Measurements from ENCODE around the gene SLC16A12.
"Not testable (repeated sequence)": the region's sequence is repeated elsewhere in the genome, so short reads cannot be mapped to it uniquely, and the experiment has no call there.

The SLC16A12 gene

GRCh38 chr10:89556600-89556999 lies 21.2 kb upstream of the SLC16A12 start:
- no peak overlapping the region for H3K4me3 Mint-ChIP-seq
- DNase-seq (ENCODE audit: low spot score in 2 of 2), result no peak
- H3K27me3 Mint-ChIP-seq, result peaks cover 3% of the 10 kb centered on the region
- no peaks in the 10 kb centered on the region for H3K4me1 Mint-ChIP-seq
- no peak overlapping the region for H3K27ac Mint-ChIP-seq
- no peak for ATAC-seq (ENCODE audit: low read depth)
- H3K36me3 Mint-ChIP-seq, result no peaks in the 10 kb centered on the region
- no peaks in the 10 kb centered on the region for H3K9me3 Mint-ChIP-seq

GRCh38 chr10:89555688-89556445 lies 20.5 kb upstream of the SLC16A12 start:
- H3K36me3 Mint-ChIP-seq, result no peaks in the 10 kb centered on the region
- H3K9me3 Mint-ChIP-seq, result no peaks in the 10 kb centered on the region
- DNase-seq (ENCODE audit: low spot score in 2 of 2) (no peak), ATAC-seq (ENCODE audit: low read depth) (no peak)
- H3K27me3 Mint-ChIP-seq, result peaks cover 4% of the 10 kb centered on the region
- no peak overlapping the region for H3K27ac Mint-ChIP-seq
- no peaks in the 10 kb centered on the region for H3K4me1 Mint-ChIP-seq
- no peak overlapping the region for H3K4me3 Mint-ChIP-seq

- peaks cover 7% of the 10 kb centered on the region for H3K27me3 Mint-ChIP-seq
- H3K9me3 Mint-ChIP-seq, result no peaks in the 10 kb centered on the region
- DNase-seq (ENCODE audit: low spot score in 2 of 2), result no peak
- H3K27ac Mint-ChIP-seq, result no peak overlapping the region
- no peaks in the 10 kb centered on the region for H3K36me3 Mint-ChIP-seq
- ATAC-seq (ENCODE audit: low read depth), result no peak
- no peak overlapping the region for H3K4me3 Mint-ChIP-seq
- H3K4me1 Mint-ChIP-seq, result no peaks in the 10 kb centered on the region
Observed at GRCh38 chr10:89554433-89554832, 19.0 kb upstream of the SLC16A12 start.

GRCh38 chr10:89553064-89553734 lies 17.8 kb upstream of the SLC16A12 start:
- Mint-ChIP-seq H3K9me3 (no peaks in the 10 kb centered on the region), H3K27me3 (peaks cover 7% of the 10 kb centered on the region), H3K27ac (no peak overlapping the region), H3K4me3 (no peak overlapping the region), H3K36me3 (no peaks in the 10 kb centered on the region), H3K4me1 (no peaks in the 10 kb centered on the region)
- ATAC-seq (ENCODE audit: low read depth) (no peak), DNase-seq (ENCODE audit: low spot score in 2 of 2) (no peak)

GRCh38 chr10:89552213-89552612 lies 16.8 kb upstream of the SLC16A12 start:
- ATAC-seq (ENCODE audit: low read depth) (no peak), DNase-seq (ENCODE audit: low spot score in 2 of 2) (no peak)
- peaks cover 5% of the 10 kb centered on the region for H3K27me3 Mint-ChIP-seq
- H3K9me3 Mint-ChIP-seq, result no peaks in the 10 kb centered on the region
- no peaks in the 10 kb centered on the region for H3K36me3 Mint-ChIP-seq
- no peak overlapping the region for H3K27ac Mint-ChIP-seq
- H3K4me3 Mint-ChIP-seq, result no peak overlapping the region
- no peaks in the 10 kb centered on the region for H3K4me1 Mint-ChIP-seq

GRCh38 chr10:89550509-89550908 lies 15.1 kb upstream of the SLC16A12 start:
- no peak for ATAC-seq (ENCODE audit: low read depth)
- no peaks in the 10 kb centered on the region for H3K9me3 Mint-ChIP-seq

GRCh38 chr10:89549510-89549909 lies 14.1 kb upstream of the SLC16A12 start:
- no peaks in the 10 kb centered on the region for H3K9me3 Mint-ChIP-seq
- no peak overlapping the region for H3K4me3 Mint-ChIP-seq
- no peak for DNase-seq (ENCODE audit: low spot score in 2 of 2)
- peaks cover 2% of the 10 kb centered on the region for H3K36me3 Mint-ChIP-seq
- H3K27ac Mint-ChIP-seq, result no peak overlapping the region
- H3K27me3 Mint-ChIP-seq, result peaks cover 5% of the 10 kb centered on the region
- no peaks in the 10 kb centered on the region for H3K4me1 Mint-ChIP-seq
- ATAC-seq (ENCODE audit: low read depth), result no peak

More at GRCh38 chr10:89550509-89550908, 15.1 kb upstream of the SLC16A12 start:
- Mint-ChIP-seq H3K27me3 (peaks cover 5% of the 10 kb centered on the region), H3K4me3 (no peak overlapping the region), H3K36me3 (peaks cover 2% of the 10 kb centered on the region), H3K27ac (no peak overlapping the region), H3K4me1 (no peaks in the 10 kb centered on the region)
- no peak for DNase-seq (ENCODE audit: low spot score in 2 of 2)

- Mint-ChIP-seq H3K36me3 (peaks cover 2% of the 10 kb centered on the region), H3K27ac (no peak overlapping the region), H3K4me1 (no peaks in the 10 kb centered on the region), H3K9me3 (no peaks in the 10 kb centered on the region), H3K27me3 (peaks cover 5% of the 10 kb centered on the region), H3K4me3 (no peak overlapping the region)
- no peak for ATAC-seq (ENCODE audit: low read depth)
- no peak for DNase-seq (ENCODE audit: low spot score in 2 of 2)
Observed at GRCh38 chr10:89548673-89549072, 13.3 kb upstream of the SLC16A12 start.

- Mint-ChIP-seq H3K27me3 (peaks cover 4% of the 10 kb centered on the region), H3K9me3 (no peaks in the 10 kb centered on the region), H3K4me1 (no peaks in the 10 kb centered on the region), H3K4me3 (no peak overlapping the region), H3K27ac (no peak overlapping the region), H3K36me3 (peaks cover 2% of the 10 kb centered on the region)
- DNase-seq (ENCODE audit: low spot score in 2 of 2), result no peak
- no peak for ATAC-seq (ENCODE audit: low read depth)
Observed at GRCh38 chr10:89547853-89548513, 12.6 kb upstream of the SLC16A12 start.

- not testable (repeated sequence) for H3K27ac Mint-ChIP-seq; ATAC-seq (ENCODE audit: low read depth); H3K9me3 Mint-ChIP-seq; H3K4me1 Mint-ChIP-seq; H3K4me3 Mint-ChIP-seq; DNase-seq (ENCODE audit: low spot score in 2 of 2); H3K27me3 Mint-ChIP-seq; H3K36me3 Mint-ChIP-seq
Observed at GRCh38 chr10:89546651-89547050, 11.3 kb upstream of the SLC16A12 start.

- peaks cover 4% of the 10 kb centered on the region for H3K36me3 Mint-ChIP-seq
- no peaks in the 10 kb centered on the region for H3K9me3 Mint-ChIP-seq
- peaks cover 15% of the 10 kb centered on the region for H3K27me3 Mint-ChIP-seq
- H3K4me1 Mint-ChIP-seq, result no peaks in the 10 kb centered on the region
- H3K27ac Mint-ChIP-seq, result no peak overlapping the region
- DNase-seq (ENCODE audit: low spot score in 2 of 2) (no peak), ATAC-seq (ENCODE audit: low read depth) (no peak)
- no peak overlapping the region for H3K4me3 Mint-ChIP-seq
Observed at GRCh38 chr10:89543841-89544240, 8.4 kb upstream of the SLC16A12 start.

GRCh38 chr10:89540420-89540949 lies 5.1 kb upstream of the SLC16A12 start:
- peaks cover 2% of the 10 kb centered on the region for H3K36me3 Mint-ChIP-seq
- DNase-seq (ENCODE audit: low spot score in 2 of 2) (no peak), ATAC-seq (ENCODE audit: low read depth) (no peak)
- peaks cover 22% of the 10 kb centered on the region for H3K27me3 Mint-ChIP-seq
- H3K4me3 Mint-ChIP-seq, result no peak overlapping the region
- no peaks in the 10 kb centered on the region for H3K9me3 Mint-ChIP-seq
- no peak overlapping the region for H3K27ac Mint-ChIP-seq
- no peaks in the 10 kb centered on the region for H3K4me1 Mint-ChIP-seq

- no peak overlapping the region for H3K4me3 Mint-ChIP-seq
- DNase-seq (ENCODE audit: low spot score in 2 of 2), result no peak
- H3K36me3 Mint-ChIP-seq, result no peaks in the 10 kb centered on the region
- peaks cover 21% of the 10 kb centered on the region for H3K27me3 Mint-ChIP-seq
- H3K27ac Mint-ChIP-seq, result no peak overlapping the region
- ATAC-seq (ENCODE audit: low read depth), result no peak
- peaks cover 6% of the 10 kb centered on the region for H3K4me1 Mint-ChIP-seq
- no peaks in the 10 kb centered on the region for H3K9me3 Mint-ChIP-seq
Observed at GRCh38 chr10:89537364-89537763, 2.0 kb upstream of the SLC16A12 start.

GRCh38 chr10:89536013-89536354 lies 590 bp upstream of the SLC16A12 start:
- H3K27me3 Mint-ChIP-seq, result peaks cover 23% of the 10 kb centered on the region
- peaks cover 6% of the 10 kb centered on the region for H3K4me1 Mint-ChIP-seq
- H3K27ac Mint-ChIP-seq, result no peak overlapping the region
- H3K36me3 Mint-ChIP-seq, result no peaks in the 10 kb centered on the region
- DNase-seq (ENCODE audit: low spot score in 2 of 2) (no peak), ATAC-seq (ENCODE audit: low read depth) (no peak)
- H3K4me3 Mint-ChIP-seq, result no peak overlapping the region
- no peaks in the 10 kb centered on the region for H3K9me3 Mint-ChIP-seq
